ENCODE data around the gene SNTG2.
"Not testable (repeated sequence)": the region's sequence is repeated elsewhere in the genome, so short reads cannot be mapped to it uniquely, and the experiment has no call there.

SNTG2 gene

GRCh38 chr2:1130922-1131321 is 180.3 kb downstream of the SNTG2 start:
- Mint-ChIP-seq H3K4me1 (ENCODE audit: low read depth in 2 of 2) (peaks cover 0 to 4% of the 10 kb centered on the region in 2 donors), H3K4me3 (no peak overlapping the region), H3K27ac (no peak overlapping the region), H3K27me3 (peaks cover 5 to 6% of the 10 kb centered on the region in 2 donors), H3K36me3 (ENCODE audit: insufficient read depth) (no peaks in the 10 kb centered on the region), H3K9me3 (no peaks in the 10 kb centered on the region)
- no peak for DNase-seq
- no peak for ATAC-seq (replicated peaks)

- ATAC-seq (replicated peaks) (no peak), DNase-seq (no peak)
- no peak overlapping the region for H3K4me3 Mint-ChIP-seq
- H3K36me3 Mint-ChIP-seq (ENCODE audit: insufficient read depth) = no peaks in the 10 kb centered on the region
- H3K27ac Mint-ChIP-seq = no peak overlapping the region
- H3K27me3 Mint-ChIP-seq = peaks cover 5 to 6% of the 10 kb centered on the region in 2 donors
- no peaks in the 10 kb centered on the region for H3K9me3 Mint-ChIP-seq
- peaks cover 0 to 4% of the 10 kb centered on the region in 2 donors for H3K4me1 Mint-ChIP-seq (ENCODE audit: low read depth in 2 of 2)
Measured at GRCh38 chr2:1132328-1132969, 181.8 kb downstream of the SNTG2 start.

- not testable (repeated sequence) for H3K4me3 Mint-ChIP-seq; H3K36me3 Mint-ChIP-seq (ENCODE audit: insufficient read depth); H3K4me1 Mint-ChIP-seq (ENCODE audit: low read depth in 2 of 2); H3K27ac Mint-ChIP-seq; ATAC-seq (replicated peaks); H3K9me3 Mint-ChIP-seq; DNase-seq
- H3K27me3 Mint-ChIP-seq = peaks cover 13 to 19% of the 10 kb centered on the region in 2 donors
Measured at GRCh38 chr2:1133896-1134295, 183.2 kb downstream of the SNTG2 start.

GRCh38 chr2:1134629-1135028 is 184.0 kb downstream of the SNTG2 start:
- no peaks in the 10 kb centered on the region for H3K36me3 Mint-ChIP-seq (ENCODE audit: insufficient read depth)
- no peak for DNase-seq
- H3K27ac Mint-ChIP-seq = no peak overlapping the region
- peaks cover 13 to 21% of the 10 kb centered on the region in 2 donors for H3K27me3 Mint-ChIP-seq
- no peak for ATAC-seq (replicated peaks)
- no peak overlapping the region for H3K4me3 Mint-ChIP-seq
- H3K4me1 Mint-ChIP-seq (ENCODE audit: low read depth in 2 of 2) = peaks cover 0 to 4% of the 10 kb centered on the region in 2 donors
- no peaks in the 10 kb centered on the region for H3K9me3 Mint-ChIP-seq

GRCh38 chr2:1136067-1136466 is 185.4 kb downstream of the SNTG2 start:
- no peak for DNase-seq
- Mint-ChIP-seq H3K4me1 (ENCODE audit: low read depth in 2 of 2) (peaks cover 0 to 4% of the 10 kb centered on the region in 2 donors), H3K27me3 (peaks cover 13 to 21% of the 10 kb centered on the region in 2 donors), H3K4me3 (no peak overlapping the region), H3K9me3 (no peaks in the 10 kb centered on the region), H3K27ac (no peak overlapping the region), H3K36me3 (ENCODE audit: insufficient read depth) (no peaks in the 10 kb centered on the region)
- ATAC-seq (replicated peaks) = no peak

GRCh38 chr2:1136846-1137245 is 186.2 kb downstream of the SNTG2 start:
- H3K27me3 Mint-ChIP-seq = peaks cover 13 to 25% of the 10 kb centered on the region in 2 donors
- DNase-seq (no peak), ATAC-seq (replicated peaks) (no peak)
- H3K27ac Mint-ChIP-seq = no peak overlapping the region
- H3K9me3 Mint-ChIP-seq = no peaks in the 10 kb centered on the region
- H3K36me3 Mint-ChIP-seq (ENCODE audit: insufficient read depth) = no peaks in the 10 kb centered on the region
- peaks cover 0 to 4% of the 10 kb centered on the region in 2 donors for H3K4me1 Mint-ChIP-seq (ENCODE audit: low read depth in 2 of 2)
- no peak overlapping the region for H3K4me3 Mint-ChIP-seq

- Mint-ChIP-seq H3K9me3 (no peaks in the 10 kb centered on the region), H3K36me3 (ENCODE audit: insufficient read depth) (no peaks in the 10 kb centered on the region), H3K4me3 (no peak overlapping the region), H3K27me3 (peaks cover 13 to 26% of the 10 kb centered on the region in 2 donors), H3K27ac (no peak overlapping the region), H3K4me1 (ENCODE audit: low read depth in 2 of 2) (peaks cover 0 to 4% of the 10 kb centered on the region in 2 donors)
- DNase-seq (no peak), ATAC-seq (replicated peaks) (no peak)
Measured at GRCh38 chr2:1137264-1137663, 186.6 kb downstream of the SNTG2 start.

GRCh38 chr2:1137913-1138391 is 187.3 kb downstream of the SNTG2 start:
- no peak for ATAC-seq (replicated peaks)
- Mint-ChIP-seq H3K4me3 (no peak overlapping the region), H3K4me1 (ENCODE audit: low read depth in 2 of 2) (peaks cover 0 to 4% of the 10 kb centered on the region in 2 donors), H3K27ac (no peak overlapping the region), H3K9me3 (no peaks in the 10 kb centered on the region), H3K27me3 (peaks cover 18 to 29% of the 10 kb centered on the region in 2 donors), H3K36me3 (ENCODE audit: insufficient read depth) (no peaks in the 10 kb centered on the region)
- no peak for DNase-seq

GRCh38 chr2:1140389-1141003 is 189.8 kb downstream of the SNTG2 start:
- ATAC-seq (replicated peaks) (peak; percentile 35), DNase-seq (peak in 2 of 3 experiments; percentile 9 to 30)
- Mint-ChIP-seq H3K27me3 (peaks cover 16 to 26% of the 10 kb centered on the region in 2 donors), H3K4me1 (ENCODE audit: low read depth in 2 of 2) (no peaks in the 10 kb centered on the region), H3K27ac (no peak overlapping the region), H3K9me3 (no peaks in the 10 kb centered on the region), H3K36me3 (ENCODE audit: insufficient read depth) (no peaks in the 10 kb centered on the region), H3K4me3 (no peak overlapping the region)

GRCh38 chr2:1141079-1141478 is 190.4 kb downstream of the SNTG2 start:
- ATAC-seq (replicated peaks) (no peak), DNase-seq (no peak)
- no peak overlapping the region for H3K27ac Mint-ChIP-seq
- no peaks in the 10 kb centered on the region for H3K9me3 Mint-ChIP-seq
- H3K4me3 Mint-ChIP-seq = no peak overlapping the region
- H3K36me3 Mint-ChIP-seq (ENCODE audit: insufficient read depth) = no peaks in the 10 kb centered on the region
- H3K27me3 Mint-ChIP-seq = peaks cover 16 to 26% of the 10 kb centered on the region in 2 donors
- no peaks in the 10 kb centered on the region for H3K4me1 Mint-ChIP-seq (ENCODE audit: low read depth in 2 of 2)

GRCh38 chr2:1143129-1143528 is 192.5 kb downstream of the SNTG2 start:
- no peak overlapping the region for H3K27ac Mint-ChIP-seq
- no peaks in the 10 kb centered on the region for H3K36me3 Mint-ChIP-seq (ENCODE audit: insufficient read depth)
- H3K4me1 Mint-ChIP-seq (ENCODE audit: low read depth in 2 of 2) = no peaks in the 10 kb centered on the region
- ATAC-seq (replicated peaks) = no peak
- H3K4me3 Mint-ChIP-seq = no peak overlapping the region
- no peak for DNase-seq
- H3K9me3 Mint-ChIP-seq = no peaks in the 10 kb centered on the region
- peaks cover 13 to 21% of the 10 kb centered on the region in 2 donors for H3K27me3 Mint-ChIP-seq

- H3K27ac Mint-ChIP-seq = no peak overlapping the region
- no peak overlapping the region for H3K4me3 Mint-ChIP-seq
- no peaks in the 10 kb centered on the region for H3K36me3 Mint-ChIP-seq (ENCODE audit: insufficient read depth)
- H3K27me3 Mint-ChIP-seq = peaks cover 3% of the 10 kb centered on the region in 2 donors
- no peaks in the 10 kb centered on the region for H3K4me1 Mint-ChIP-seq (ENCODE audit: low read depth in 2 of 2)
- no peaks in the 10 kb centered on the region for H3K9me3 Mint-ChIP-seq
- no peak for ATAC-seq (replicated peaks)
- no peak for DNase-seq
Measured at GRCh38 chr2:1147873-1148612, 197.4 kb downstream of the SNTG2 start.

GRCh38 chr2:1150724-1151511 is 200.3 kb downstream of the SNTG2 start:
- Mint-ChIP-seq H3K9me3 (no peaks in the 10 kb centered on the region), H3K36me3 (ENCODE audit: insufficient read depth) (no peaks in the 10 kb centered on the region), H3K4me1 (ENCODE audit: low read depth in 2 of 2) (no peaks in the 10 kb centered on the region), H3K27ac (no peak overlapping the region), H3K4me3 (no peak overlapping the region), H3K27me3 (no peaks in the 10 kb centered on the region)
- no peak for ATAC-seq (replicated peaks)
- DNase-seq = no peak
